HG03439 (cell line): ENCODE data around the gene MRM1.

ENCODE experiments used
- ATAC-seq: cut with Tn5 transposase; IDR thresholded peaks from one replicate; pipeline ENCODE4 v1.9.1; 2021; ENCODE audit warnings: mild to moderate bottlenecking, moderate library complexity; ENCODE audit not compliant: unreplicated experiment

Gene MRM1

DNA sequence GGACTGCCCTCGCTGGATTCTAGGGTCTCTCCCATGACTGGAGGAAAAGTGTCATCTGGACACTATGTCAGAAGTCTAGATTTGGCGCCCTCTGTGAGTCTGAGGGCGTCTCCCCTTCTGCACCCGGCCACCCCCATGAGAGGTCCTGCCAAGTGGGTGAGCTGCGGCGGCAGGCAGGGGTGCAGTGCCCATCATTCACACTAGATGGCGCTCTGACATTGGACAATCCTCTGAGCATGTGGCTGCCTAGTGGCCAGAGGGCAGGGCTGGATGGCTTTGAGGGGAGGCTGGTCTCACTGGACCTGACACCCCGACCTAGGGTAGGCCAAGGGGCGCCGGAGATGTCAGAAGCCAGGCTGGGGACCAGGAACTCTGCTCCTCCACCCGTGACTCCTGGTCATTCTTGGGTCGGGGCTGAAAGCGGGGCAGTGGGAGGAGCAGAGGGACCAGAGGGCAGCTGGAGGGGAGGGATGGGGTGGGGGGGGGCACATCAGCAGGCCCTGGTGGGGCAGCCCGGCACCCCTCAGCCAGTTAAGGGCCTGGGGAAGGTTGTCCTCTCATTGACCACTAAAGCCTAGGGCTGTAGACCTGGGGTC lies 28.0 kb downstream of the MRM1 start:
- ATAC-seq = peak; percentile 48

DNA sequence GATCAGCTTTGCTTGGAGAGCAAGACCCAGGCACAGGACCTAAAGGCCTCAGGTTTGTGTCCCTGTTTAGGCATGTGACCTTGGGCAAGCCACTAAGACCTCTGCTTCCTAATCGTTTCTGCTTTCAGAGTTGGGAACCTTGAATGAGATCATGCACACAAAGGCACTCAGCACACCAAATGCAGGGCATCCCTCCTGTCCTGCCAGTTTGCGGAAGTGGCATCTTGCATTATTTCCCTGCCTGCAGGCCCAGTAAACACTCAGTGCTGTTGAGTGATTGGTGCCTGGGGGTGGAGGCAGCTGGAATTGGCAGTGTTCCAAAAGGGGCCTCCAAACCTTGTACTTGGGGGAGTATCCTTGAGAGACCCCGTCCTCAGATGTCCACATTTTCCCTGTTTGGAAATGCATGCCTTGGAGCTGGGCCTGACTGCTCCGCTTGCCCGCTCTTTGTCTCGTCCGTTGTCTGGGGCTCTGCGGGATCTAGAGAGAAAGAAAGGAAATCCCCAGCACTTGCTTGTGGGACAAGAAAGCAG lies 28.7 kb downstream of the MRM1 start:
- no peak for ATAC-seq

DNA sequence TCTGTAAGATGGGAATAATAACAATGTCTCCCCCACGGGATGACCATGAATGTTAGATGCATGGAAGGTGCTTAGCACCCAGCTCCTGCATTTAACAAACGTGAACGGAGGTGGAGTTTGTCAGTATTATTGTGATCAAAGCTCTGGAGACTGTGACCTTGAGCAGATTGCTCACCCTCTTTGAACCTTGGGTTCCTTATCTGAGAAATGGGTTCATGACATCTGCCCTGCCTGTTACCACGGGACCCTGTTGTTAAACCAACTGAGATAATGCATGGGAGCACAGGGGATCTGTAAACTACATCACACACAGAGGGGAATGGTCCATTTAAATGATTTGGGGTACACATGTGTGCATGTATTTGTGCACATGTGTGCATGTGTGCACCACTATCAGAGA lies 29.6 kb downstream of the MRM1 start:
- ATAC-seq = no peak

- ATAC-seq = no peak
Measured at GRCh38 chr17:36632916-36633771, 31.8 kb downstream of the MRM1 start.

DNA sequence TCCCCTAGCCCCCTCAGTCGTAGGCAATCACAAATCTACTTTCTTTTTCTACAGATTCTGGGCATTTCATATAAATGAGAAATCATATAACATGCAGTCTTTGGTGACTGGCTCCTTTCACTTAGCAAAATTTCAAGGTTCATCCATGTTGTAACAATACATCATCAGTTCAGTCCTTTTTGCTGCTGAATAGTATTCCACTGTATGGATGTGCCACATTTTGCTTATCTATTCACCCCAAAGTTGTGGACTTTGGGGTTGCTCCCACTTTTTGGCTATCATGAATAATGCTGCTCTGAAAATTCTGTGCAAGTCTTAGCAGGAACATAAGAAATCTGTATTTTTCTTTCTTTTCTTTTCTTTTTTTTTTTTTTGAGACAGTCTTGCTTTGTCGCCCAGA lies 39.0 kb downstream of the MRM1 start:
- no peak for ATAC-seq

DNA sequence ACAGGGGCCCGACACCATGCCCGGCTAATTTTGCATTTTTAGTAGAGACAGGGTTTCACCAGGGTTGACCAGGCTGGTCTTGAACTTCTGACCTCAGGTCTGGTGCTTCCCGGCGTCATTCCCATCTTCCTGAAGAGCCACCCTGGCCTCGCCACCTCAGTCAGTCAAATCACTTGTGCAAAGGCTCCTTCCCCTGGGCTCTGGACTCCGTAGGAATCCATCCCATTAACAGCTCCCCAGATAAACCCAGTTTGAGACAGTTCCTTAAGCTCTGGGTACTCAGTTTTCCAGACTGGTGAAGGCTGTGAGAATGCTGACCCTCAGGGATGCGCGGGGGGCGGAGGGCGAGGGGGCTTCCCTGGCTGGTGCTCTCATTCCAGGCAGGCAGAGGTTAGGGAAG lies 39.5 kb downstream of the MRM1 start:
- no peak for ATAC-seq

DNA sequence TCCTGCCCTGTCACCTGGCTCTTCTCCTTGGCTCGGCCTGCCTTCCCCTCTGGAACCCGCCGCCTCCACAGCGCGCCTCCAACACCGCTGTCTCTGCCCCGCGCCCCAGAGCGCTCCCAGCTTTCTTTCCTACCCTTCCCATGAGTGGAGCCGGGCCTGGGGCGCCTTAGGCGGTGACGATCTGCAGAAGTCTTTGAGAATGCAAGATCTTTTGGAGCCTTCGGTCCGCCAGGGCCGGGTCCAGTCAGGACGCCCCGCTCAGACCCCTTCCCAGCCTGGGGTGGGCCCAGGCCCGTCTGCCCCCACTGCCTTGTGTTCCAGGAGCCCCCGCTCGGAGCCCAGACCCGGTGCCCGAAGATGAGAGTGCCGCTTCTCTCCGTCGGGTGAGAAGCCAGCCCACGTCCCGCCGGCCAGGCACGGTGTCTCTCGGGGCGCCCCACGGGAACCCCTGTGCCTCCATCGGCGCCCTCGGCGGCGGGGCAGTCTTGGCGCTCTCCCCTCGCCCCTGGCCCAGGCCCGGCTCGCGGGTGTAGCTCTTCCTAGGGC lies 40.0 kb downstream of the MRM1 start:
- no peak for ATAC-seq

DNA sequence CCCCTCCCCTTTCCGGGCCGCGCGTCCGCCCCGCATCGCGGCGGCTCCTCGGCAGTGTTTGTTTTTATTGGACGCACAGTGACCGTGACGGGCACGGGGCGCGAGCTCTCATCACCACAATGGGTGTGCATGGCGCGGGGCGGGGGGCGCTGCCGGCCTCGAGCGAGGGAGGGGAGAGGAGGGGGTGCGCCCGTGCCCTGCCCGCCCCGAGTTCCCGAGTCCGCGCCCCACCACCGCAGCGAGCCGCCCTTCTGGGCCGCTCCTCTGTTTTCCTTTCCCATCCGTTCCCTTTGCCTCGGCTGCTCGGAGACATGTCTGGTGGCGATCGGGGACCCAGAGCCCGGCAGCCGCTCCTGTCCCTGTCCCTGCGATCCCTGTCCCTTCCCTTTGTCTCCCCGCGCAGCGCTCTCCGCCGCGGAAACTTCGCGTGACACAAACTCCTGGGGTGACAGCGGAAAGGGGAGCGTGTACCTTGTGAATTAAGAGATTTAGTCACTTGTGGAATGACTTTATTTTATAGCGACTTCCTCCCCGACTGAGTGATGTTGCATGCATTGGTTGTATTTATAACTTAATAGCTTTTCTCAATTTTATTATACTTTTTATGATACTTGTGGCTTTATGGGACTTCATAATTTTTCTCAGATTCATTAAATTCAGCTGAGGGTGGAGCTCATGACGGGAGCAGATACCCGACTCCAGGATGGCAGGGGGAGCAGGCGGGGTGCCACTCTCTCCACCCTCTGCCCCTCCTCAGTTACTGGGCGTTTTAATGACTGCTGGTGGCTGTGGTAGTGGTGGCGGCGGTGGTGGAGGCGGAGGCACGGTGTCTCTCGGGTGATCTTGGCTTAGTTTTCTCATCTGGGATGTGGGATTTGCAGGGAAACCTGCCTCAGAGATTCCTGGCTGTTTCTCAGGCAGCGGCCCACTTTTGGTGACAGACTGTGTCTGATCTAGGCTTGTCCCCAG lies 40.8 kb downstream of the MRM1 start:
- no peak for ATAC-seq

GRCh38 chr17:36643086-36643685 lies 41.8 kb downstream of the MRM1 start:
- ATAC-seq = no peak

DNA sequence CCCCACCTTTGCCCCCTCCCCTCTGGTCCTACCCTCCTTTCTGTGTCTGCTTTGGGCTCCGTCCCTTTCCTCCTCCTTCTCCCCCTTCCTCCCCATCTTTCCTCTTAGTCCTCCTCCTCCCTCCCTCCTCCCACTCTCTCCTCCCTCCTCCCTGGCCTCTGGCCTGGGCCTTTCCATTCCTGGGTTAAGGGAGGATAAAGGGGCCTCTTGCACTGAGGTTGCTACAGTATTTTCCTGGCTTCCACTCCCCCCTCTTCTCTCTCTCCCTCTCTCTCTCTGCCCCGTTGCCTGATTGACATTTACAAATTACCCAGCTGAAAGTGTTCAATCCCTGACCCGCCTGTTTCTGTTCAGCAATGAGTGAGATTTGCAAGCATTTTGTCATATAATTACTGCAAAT lies 44.0 kb downstream of the MRM1 start:
- ATAC-seq = no peak

GRCh38 chr17:36647636-36648035 lies 46.3 kb downstream of the MRM1 start:
- no peak for ATAC-seq

- no peak for ATAC-seq
Measured at GRCh38 chr17:36650096-36650775, 48.9 kb downstream of the MRM1 start.

DNA sequence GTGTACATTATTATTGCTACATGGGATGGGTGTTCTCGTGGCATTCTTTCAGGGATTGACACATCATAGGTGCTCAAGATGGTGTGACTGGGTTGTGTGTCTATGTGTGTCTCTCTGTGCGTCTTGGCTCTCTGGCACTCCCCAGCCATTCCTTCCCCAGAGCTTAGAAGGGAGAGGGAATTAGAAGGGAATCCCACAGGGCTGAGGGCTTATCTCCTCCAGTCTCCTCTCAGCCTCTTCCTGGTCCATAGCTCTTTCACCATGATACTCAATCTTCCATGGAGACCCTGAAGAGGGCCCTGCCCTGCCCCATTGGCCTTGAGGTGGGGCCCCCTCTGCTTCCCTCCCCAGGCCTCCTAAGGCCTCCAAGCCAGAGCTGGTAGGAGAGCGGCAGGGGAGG lies 52.0 kb downstream of the MRM1 start:
- no peak for ATAC-seq

GRCh38 chr17:36653856-36654255 lies 52.5 kb downstream of the MRM1 start:
- no peak for ATAC-seq

DNA sequence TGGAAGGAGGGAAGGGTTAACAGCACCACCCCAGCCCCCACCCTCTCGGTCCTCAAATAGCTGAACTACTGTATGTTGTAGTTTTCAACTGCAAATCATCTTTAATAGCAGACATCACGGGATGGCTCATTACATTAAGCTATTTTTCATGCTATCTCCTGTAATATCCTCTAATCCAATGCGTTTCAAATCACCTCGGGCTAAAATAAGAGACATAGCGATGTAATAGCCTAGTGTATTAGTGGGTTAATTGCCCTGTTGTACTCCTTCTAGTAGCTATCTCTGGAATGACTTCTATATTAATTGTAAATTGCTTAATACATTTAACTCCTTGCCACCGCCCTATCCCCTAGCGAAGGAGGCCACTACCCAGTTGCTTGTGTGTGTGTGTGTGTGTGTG lies 54.3 kb downstream of the MRM1 start:
- no peak for ATAC-seq

- ATAC-seq = no peak
Measured at GRCh38 chr17:36657390-36657762, 56.0 kb downstream of the MRM1 start.

DNA sequence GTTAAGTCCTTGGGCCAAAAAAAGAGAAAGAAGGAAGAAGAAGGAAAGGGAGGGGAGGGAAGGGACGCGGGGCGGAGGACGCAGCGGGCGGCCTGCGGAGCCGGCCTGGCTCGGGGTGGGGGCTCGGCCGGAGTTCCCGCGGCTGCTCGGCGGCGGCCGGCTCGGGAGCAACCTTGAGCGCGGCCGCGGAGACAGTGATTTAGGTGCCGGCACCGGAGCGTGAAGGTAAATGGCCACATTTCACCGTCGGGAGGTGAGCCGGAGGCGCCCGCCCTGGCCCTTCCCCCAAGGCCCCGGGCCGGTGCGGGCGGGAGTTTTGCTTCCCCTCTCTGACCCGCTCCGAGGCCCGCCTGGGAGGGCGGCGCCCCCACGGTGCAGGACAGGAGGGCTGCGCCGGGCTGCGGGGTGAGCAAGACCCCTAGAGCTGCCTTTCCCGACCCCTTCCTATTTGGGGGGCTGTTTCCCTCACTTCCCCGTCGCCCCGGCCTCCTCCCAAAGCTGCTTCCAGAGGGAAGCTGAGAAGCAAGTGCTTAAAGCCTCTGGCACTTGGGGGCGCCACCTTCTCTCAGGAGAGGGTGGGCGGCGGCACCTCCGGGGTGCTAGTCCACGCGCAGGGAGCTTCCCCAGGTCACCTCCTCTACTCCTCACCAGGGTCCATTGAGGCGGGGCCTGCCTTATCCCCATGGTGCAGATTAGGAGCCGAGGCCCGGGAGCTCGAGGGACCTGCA lies 56.5 kb downstream of the MRM1 start:
- ATAC-seq = no peak
